T-helper 1 cell treated with Interleukin-12 subunit alpha and Interleukin-12 subunit beta and Interleukin-4 antibody, amounts not matched to agents 30 μg/mL and 1 μg/mL, for 36 hours (primary cell): ENCODE data around the gene SFI1.
"Not testable (repeated sequence)": the region's sequence is repeated elsewhere in the genome, so short reads cannot be mapped to it uniquely, and the experiment has no call there.

Source experiments
- H3K27ac Mint-ChIP-seq: one replicate; pipeline ENCODE4 v1.8.0; 2021; ENCODE audit warnings: mild to moderate bottlenecking, mixed read lengths
- H3K27me3 Mint-ChIP-seq: one replicate; pipeline ENCODE4 v1.8.0; 2021; ENCODE audit warnings: low read depth, mixed read lengths
- H3K36me3 Mint-ChIP-seq: one replicate; pipeline ENCODE4 v1.8.0; 2021; ENCODE audit warnings: low read depth, mixed read lengths
- H3K4me1 Mint-ChIP-seq: one replicate; pipeline ENCODE4 v1.8.0; 2021; ENCODE audit warnings: low read depth, mixed read lengths
- H3K4me3 Mint-ChIP-seq: one replicate; pipeline ENCODE4 v1.8.0; 2021; ENCODE audit warnings: mild to moderate bottlenecking, moderate library complexity, mixed read lengths
- H3K9me3 Mint-ChIP-seq: one replicate; pipeline ENCODE4 v1.8.0; 2021; ENCODE audit warnings: mixed read lengths

The SFI1 gene, protein sequence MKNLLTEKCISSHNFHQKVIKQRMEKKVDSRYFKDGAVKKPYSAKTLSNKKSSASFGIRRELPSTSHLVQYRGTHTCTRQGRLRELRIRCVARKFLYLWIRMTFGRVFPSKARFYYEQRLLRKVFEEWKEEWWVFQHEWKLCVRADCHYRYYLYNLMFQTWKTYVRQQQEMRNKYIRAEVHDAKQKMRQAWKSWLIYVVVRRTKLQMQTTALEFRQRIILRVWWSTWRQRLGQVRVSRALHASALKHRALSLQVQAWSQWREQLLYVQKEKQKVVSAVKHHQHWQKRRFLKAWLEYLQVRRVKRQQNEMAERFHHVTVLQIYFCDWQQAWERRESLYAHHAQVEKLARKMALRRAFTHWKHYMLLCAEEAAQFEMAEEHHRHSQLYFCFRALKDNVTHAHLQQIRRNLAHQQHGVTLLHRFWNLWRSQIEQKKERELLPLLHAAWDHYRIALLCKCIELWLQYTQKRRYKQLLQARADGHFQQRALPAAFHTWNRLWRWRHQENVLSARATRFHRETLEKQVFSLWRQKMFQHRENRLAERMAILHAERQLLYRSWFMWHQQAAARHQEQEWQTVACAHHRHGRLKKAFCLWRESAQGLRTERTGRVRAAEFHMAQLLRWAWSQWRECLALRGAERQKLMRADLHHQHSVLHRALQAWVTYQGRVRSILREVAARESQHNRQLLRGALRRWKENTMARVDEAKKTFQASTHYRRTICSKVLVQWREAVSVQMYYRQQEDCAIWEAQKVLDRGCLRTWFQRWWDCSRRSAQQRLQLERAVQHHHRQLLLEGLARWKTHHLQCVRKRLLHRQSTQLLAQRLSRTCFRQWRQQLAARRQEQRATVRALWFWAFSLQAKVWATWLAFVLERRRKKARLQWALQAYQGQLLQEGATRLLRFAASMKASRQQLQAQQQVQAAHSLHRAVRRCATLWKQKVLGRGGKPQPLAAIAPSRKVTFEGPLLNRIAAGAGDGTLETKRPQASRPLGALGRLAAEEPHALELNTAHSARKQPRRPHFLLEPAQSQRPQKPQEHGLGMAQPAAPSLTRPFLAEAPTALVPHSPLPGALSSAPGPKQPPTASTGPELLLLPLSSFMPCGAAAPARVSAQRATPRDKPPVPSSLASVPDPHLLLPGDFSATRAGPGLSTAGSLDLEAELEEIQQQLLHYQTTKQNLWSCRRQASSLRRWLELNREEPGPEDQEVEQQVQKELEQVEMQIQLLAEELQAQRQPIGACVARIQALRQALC

DNA sequence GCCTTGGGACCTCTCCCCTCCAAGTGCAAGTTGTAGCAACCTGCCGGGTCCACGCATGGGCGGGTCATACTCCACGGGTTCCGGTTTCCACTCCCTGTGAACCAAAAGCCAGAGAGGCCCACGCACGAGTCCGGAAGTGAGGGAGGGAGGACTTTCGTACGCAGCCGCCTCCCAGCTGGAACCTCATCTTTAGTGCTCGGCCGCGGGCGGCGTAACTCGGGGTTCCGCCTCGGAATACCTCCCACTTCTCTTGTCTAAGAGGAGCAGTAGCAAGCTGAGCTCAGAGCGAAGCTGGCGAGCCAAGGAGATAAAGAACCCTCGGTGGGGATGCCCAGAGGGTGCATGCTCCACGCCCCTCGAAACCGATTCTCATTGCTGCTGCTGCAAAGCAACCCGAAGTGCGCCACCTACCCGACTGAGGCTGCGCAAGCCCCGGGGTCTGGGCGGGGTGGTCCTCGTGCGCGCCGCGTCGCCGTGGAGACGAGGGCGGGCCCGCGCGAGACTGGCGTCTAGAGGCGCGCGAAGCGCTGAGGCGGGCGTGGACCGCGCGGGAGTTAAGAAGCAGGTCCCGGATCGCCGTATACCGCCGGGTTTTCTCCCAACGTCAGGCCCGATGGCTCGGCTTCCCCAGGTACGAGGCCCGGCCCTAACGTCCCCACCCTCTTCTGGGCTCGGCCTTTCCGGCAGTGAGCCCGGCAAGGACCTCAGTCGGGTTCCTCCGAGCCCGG is at the start of gene SFI1:
Gene SFI1 (plus strand): TSS at position 530 of the 728 bp plus-strand sequence. CDS start 11,749 bp downstream, outside the sequence.
- Mint-ChIP-seq H3K27me3 (no peaks in the 10 kb centered on the region), H3K36me3 (peaks cover 6% of the 10 kb centered on the region), H3K4me3 (peak within 1 kb of the TSS; percentile 88), H3K9me3 (no peaks in the 10 kb centered on the region), H3K4me1 (peaks cover 33% of the 10 kb centered on the region), H3K27ac (peak within 1 kb of the TSS; percentile 87)

DNA sequence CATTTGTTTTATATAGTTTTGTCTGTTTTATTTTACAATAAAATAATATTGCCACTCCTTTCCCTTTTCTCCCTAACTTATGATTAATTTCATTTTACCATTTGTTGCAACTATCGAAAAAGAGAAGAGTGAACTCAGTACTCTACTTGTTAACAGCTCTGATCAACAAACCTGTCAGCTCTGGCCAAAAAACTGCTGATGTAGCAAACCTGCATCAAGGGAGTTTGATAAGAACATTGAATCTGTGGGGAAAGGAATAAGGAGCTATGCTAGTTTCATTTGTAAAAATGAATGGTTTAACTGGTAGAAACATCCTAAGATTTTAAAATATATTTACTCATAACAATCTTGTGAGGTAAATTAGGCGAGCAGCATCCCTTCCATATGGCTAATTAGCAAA is 49.6 kb upstream of the SFI1 start:
- H3K27me3 Mint-ChIP-seq: no peaks in the 10 kb centered on the region
- no peaks in the 10 kb centered on the region for H3K9me3 Mint-ChIP-seq
- H3K4me1 Mint-ChIP-seq: peaks cover 6% of the 10 kb centered on the region
- no peak overlapping the region for H3K4me3 Mint-ChIP-seq
- H3K36me3 Mint-ChIP-seq: peaks cover 27% of the 10 kb centered on the region
- no peak overlapping the region for H3K27ac Mint-ChIP-seq

DNA sequence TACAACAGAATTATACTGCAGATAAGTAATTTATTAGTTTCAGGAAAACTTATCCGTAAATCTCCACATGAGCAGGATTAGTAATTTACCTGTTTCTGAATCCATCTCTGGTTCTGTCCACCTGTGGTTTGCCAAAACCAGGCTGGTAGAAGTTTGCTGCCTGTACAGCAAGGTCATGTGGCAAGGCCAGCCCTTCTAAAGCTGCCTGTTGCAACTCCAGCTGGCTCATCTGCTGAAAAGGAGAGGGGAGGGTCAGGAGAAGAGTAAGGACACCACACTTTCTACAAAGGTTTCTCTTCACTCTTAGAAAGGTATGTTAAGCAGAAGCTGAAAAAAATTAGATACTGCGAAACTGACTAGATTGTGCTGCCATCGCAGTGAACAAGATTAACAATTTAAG is 49.0 kb upstream of the SFI1 start:
- peaks cover 9% of the 10 kb centered on the region for H3K4me1 Mint-ChIP-seq
- no peaks in the 10 kb centered on the region for H3K9me3 Mint-ChIP-seq
- H3K4me3 Mint-ChIP-seq: no peak overlapping the region
- H3K36me3 Mint-ChIP-seq: peaks cover 26% of the 10 kb centered on the region
- no peaks in the 10 kb centered on the region for H3K27me3 Mint-ChIP-seq
- no peak overlapping the region for H3K27ac Mint-ChIP-seq

DNA sequence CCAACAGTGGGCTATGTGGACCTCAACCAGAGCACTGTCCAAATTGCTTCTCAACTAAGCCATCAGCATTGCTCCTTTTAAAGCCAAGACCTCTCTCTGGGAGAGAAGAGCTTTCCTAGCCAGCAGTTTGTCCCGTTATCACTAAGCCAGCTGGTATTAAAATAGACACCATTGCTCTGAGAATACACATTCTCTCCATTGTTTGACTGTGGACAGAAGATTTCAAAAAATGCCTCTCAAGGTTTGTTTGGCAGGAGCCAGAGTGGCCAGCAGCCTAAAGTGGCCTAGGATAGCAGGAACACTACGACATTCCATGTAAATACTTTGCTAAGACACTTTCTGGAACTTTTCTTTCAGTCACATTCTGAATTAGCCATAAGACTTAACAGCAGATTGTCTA is 48.0 kb upstream of the SFI1 start:
- Mint-ChIP-seq H3K9me3 (no peaks in the 10 kb centered on the region), H3K4me3 (no peak overlapping the region), H3K4me1 (peaks cover 12% of the 10 kb centered on the region), H3K27ac (no peak overlapping the region), H3K36me3 (peaks cover 26% of the 10 kb centered on the region), H3K27me3 (no peaks in the 10 kb centered on the region)

DNA sequence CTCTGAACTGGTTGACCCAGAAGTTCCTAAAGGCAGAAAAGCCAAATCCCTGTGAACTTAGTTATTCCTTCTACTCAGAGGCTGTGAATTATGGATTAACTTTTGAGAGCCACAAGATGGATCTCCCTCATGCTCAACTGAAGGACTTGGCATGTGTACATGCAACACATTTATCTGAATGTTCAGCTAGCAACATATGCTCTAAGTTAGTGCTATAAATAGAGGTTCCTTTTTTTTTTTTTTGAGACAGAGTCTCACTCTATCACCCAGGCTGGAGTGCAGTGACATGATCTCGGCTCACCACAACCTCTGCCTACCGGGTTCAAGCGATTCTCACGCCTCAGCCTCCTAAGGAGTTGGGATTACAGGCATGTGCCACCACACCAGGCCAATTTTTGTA is 46.8 kb upstream of the SFI1 start:
- peaks cover 24% of the 10 kb centered on the region for H3K36me3 Mint-ChIP-seq
- no peaks in the 10 kb centered on the region for H3K27me3 Mint-ChIP-seq
- no peaks in the 10 kb centered on the region for H3K9me3 Mint-ChIP-seq
- no peak overlapping the region for H3K4me3 Mint-ChIP-seq
- no peak overlapping the region for H3K27ac Mint-ChIP-seq
- H3K4me1 Mint-ChIP-seq: peaks cover 15% of the 10 kb centered on the region

DNA sequence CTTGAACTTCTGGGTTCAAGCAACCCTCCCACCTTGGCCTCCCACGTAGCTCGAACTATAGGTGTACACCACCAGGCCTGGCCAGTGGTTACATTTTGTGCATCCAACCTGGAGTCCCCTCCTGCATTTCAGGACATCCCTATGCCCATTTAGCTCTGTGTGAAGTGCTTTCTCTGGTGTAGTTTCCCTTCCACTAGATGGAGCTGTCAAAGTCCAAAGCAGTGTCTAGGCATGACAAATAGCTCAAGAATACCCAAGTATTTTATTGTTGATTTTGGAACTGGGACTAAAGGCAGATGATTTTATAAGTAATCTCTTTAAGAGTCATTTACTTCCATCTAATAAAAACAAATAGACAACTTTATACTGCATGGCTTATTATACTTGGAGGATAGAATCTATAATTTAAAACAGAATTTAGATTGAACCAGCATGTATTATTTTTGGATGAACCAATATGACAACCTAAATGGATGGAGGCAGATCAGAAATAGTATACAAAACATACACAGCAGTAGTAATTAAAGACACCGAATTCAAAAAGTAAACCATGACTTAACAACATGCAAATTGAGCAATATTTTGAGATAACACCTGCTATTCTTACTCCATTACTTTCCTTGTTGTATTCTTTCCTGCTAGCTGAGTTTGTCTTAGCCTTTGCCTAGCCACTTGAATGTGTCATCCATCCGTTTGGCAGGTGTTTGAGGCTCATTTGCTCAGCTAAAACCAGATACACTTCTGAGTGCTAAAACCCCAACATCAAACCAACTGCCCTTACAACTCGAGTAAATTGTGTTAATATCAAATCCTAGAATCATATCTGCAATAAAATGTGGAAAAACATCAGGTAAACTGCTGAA is 44.4 kb upstream of the SFI1 start:
- Mint-ChIP-seq H3K27me3 (no peaks in the 10 kb centered on the region), H3K4me3 (no peak overlapping the region), H3K9me3 (no peaks in the 10 kb centered on the region), H3K4me1 (peaks cover 12% of the 10 kb centered on the region), H3K27ac (no peak overlapping the region), H3K36me3 (peaks cover 17% of the 10 kb centered on the region)

DNA sequence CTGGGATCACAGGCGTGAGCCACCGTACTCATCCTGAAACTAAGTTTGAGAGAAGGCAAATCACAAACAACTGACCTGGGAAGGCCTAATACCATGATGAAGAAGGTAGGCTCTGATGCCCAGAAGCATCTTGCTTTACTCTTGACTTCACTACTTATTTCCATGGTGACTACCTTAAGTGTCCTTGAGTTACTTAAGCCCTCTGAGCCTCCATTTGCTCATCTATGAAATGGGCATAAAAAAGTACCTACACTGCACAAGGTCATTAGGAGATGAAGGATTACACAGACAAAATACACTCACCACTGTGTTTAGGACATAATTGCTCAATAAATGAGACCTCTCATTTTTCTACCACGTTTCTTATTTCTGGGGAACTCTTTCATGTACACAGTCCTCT is 34.6 kb upstream of the SFI1 start:
- H3K27ac Mint-ChIP-seq: no peak overlapping the region

DNA sequence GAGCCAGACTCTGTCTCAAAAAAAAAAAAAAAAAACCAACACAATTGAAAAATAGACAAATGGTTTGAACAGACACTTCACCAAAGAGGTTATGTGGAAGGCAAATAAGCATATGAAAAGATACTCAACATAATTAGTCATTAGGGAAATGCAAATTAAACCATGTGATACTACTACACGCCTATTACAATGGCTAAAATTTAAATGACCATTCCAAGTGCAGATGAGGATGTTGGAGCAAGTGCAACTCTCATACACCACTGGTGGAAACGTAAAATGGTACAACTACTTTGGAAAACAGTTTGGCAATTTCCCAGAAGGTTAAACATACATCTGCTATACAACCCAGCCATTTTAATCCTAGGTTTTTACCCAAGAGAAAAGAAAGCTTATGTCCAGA is 31.0 kb upstream of the SFI1 start:
- no peak overlapping the region for H3K27ac Mint-ChIP-seq
- peaks cover 55% of the 10 kb centered on the region for H3K36me3 Mint-ChIP-seq
- no peaks in the 10 kb centered on the region for H3K27me3 Mint-ChIP-seq
- no peaks in the 10 kb centered on the region for H3K4me1 Mint-ChIP-seq
- no peak overlapping the region for H3K4me3 Mint-ChIP-seq
- H3K9me3 Mint-ChIP-seq: no peaks in the 10 kb centered on the region

More for the DNA sequence above, 34.6 kb upstream of the SFI1 start:
- Mint-ChIP-seq H3K4me3 (no peak overlapping the region), H3K4me1 (peaks cover 2% of the 10 kb centered on the region), H3K36me3 (peaks cover 44% of the 10 kb centered on the region), H3K27me3 (no peaks in the 10 kb centered on the region), H3K9me3 (no peaks in the 10 kb centered on the region)

DNA sequence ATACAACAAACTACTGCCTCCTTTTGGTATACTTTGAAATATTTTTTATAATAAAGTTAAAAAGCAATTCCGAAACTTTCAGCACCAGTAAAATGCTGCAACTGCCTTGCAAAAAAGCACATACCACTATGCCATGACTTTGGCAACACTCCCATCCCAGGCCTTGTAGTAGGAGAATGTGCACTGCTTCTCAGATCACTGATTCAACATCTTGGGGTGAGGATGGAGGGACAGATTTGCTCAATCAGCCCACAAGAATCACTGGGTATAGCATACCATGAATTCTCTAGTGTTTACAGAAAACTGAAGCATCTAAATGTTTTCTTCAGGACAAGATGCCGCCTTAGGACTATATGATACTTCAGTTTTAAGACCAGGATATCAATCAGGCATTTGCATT is 21.6 kb upstream of the SFI1 start:
- Mint-ChIP-seq H3K4me3 (no peak overlapping the region), H3K4me1 (peaks cover 25% of the 10 kb centered on the region), H3K36me3 (peaks cover 25% of the 10 kb centered on the region), H3K27me3 (no peaks in the 10 kb centered on the region), H3K9me3 (no peaks in the 10 kb centered on the region), H3K27ac (no peak overlapping the region)

DNA sequence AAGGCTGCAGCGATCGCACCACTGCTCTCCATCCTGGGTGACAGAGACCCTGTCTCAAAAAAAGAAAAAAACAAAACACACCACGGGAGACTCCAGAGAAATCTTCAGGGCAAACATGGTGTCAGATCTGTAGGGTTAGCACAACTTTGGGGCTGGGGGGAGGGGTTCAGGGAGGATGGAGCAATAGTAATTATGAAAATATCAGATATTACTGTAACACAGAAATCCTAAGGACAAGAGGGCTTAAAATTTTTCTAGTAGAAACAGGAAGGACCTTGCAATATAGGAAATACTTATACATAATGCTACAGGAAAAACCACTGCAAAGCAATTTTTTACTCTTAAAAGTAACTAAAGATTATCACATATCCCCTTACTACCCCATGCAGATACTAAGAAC is 20.5 kb upstream of the SFI1 start:
- peaks cover 25% of the 10 kb centered on the region for H3K4me1 Mint-ChIP-seq
- H3K27ac Mint-ChIP-seq: no peak overlapping the region
- peaks cover 28% of the 10 kb centered on the region for H3K36me3 Mint-ChIP-seq
- H3K27me3 Mint-ChIP-seq: no peaks in the 10 kb centered on the region
- H3K9me3 Mint-ChIP-seq: no peaks in the 10 kb centered on the region
- no peak overlapping the region for H3K4me3 Mint-ChIP-seq

DNA sequence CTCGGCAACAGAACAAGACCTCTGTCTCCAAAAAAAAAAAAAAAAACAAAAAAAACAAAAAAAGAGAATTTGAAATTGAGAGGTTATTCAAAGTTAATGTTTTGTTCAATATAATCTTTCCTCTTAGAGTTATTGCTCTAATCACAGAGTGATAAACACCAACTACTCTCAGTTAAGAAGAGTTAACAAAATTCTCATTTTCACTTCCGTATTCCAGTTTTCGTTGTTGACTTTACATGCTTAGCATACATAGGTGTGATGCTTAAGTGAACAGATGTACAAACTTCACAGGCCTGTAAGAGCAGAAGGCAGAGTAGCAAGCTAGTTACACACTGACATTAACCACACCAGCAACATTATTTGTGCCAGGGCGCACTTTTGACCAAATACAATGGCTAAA is 19.0 kb upstream of the SFI1 start:
- H3K4me3 Mint-ChIP-seq: no peak overlapping the region
- H3K4me1 Mint-ChIP-seq: peaks cover 22% of the 10 kb centered on the region
- no peaks in the 10 kb centered on the region for H3K9me3 Mint-ChIP-seq
- H3K36me3 Mint-ChIP-seq: peaks cover 33% of the 10 kb centered on the region
- H3K27me3 Mint-ChIP-seq: no peaks in the 10 kb centered on the region
- peak overlapping the region; percentile 55 for H3K27ac Mint-ChIP-seq

DNA sequence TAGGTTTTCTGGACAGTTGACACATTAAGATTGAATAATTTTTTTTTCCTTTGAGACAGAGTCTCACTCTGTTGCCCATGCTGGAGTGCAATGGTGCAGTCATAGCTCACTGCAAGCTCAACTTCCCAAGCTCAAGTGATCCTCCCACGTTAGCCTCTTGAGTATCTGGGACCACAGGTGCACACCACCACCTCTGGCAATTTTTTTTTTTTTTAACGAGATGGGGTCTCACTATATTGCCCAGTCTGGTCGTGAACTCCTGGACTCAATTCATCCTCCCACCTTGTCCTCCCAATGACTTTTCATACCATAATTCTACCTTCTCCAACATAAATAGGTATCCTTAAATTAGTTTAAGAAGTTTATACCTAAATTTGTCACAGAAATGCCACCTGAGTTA is 15.2 kb upstream of the SFI1 start:
- Mint-ChIP-seq H3K9me3 (no peaks in the 10 kb centered on the region), H3K4me1 (peaks cover 25% of the 10 kb centered on the region), H3K27ac (no peak overlapping the region), H3K36me3 (peaks cover 43% of the 10 kb centered on the region), H3K27me3 (no peaks in the 10 kb centered on the region), H3K4me3 (no peak overlapping the region)

DNA sequence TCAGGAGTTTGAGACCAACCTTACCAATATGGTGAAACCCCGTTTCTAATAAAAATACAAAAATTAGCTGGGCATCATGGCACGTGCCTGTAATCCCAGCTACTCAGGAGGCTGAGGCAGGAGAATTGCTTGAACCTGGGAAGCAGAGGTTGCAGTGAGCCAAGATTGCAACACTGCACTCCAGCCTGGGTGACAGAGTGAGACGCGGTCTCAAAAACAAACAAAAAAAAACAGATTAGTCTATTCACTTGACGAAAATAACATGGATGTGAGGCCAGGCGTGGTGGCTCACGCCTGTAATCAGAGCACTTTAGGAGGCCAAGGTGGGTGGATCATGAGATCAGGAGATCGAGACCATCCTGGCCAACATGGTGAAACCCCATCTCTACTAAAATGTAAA is 13.9 kb upstream of the SFI1 start:
- H3K27me3 Mint-ChIP-seq, H3K9me3 Mint-ChIP-seq, H3K27ac Mint-ChIP-seq, H3K4me3 Mint-ChIP-seq: not testable (repeated sequence)
- peaks cover 26% of the 10 kb centered on the region for H3K4me1 Mint-ChIP-seq
- peaks cover 46% of the 10 kb centered on the region for H3K36me3 Mint-ChIP-seq
